Measurements from ENCODE around the gene ZNF367.
A peak's percentile ranks its signal among the peaks of the same experiment; 100 is the strongest.

The ZNF367 gene

DNA sequence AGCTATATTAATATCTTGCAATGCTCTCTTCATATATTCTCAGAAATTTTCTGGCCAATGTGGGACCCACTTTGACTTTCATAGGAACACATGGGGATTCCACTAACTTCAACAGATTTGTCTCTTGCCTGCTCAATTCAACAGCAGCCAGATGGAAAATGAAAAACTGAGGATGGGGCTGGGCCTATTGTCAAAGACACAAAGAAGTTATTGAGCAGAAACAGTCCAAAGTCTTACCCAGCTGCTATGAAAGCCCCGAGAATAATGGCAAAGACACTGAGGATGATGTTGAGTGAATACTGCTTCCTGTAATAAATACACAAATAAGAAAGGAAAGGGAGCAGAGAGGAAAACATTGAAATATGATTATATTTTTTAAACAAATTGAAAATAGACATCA is 67.3 kb downstream of the ZNF367 start:
- Histone ChIP-seq H3K4me3 (ENCODE audit: severe bottlenecking) (no peak overlapping the region), H3K27me3 (ENCODE audit: insufficient read depth, poor library complexity, severe bottlenecking) (no peaks in the 10 kb centered on the region), H3K9me3 (ENCODE audit: severe bottlenecking) (peaks cover 4% of the 10 kb centered on the region), H3K36me3 (ENCODE audit: low read depth) (no peaks in the 10 kb centered on the region; the same call in 1 of the 2 replicates), H3K4me1 (ENCODE audit: insufficient read depth, poor library complexity, severe bottlenecking) (no peaks in the 10 kb centered on the region), H3K27ac (ENCODE audit: poor library complexity, severe bottlenecking) (no peak overlapping the region)
- DNase-seq (ENCODE audit: low spot score): no peak
- ATAC-seq (ENCODE audit: low read depth): no peak
- TF ChIP-seq, protein P1, sequence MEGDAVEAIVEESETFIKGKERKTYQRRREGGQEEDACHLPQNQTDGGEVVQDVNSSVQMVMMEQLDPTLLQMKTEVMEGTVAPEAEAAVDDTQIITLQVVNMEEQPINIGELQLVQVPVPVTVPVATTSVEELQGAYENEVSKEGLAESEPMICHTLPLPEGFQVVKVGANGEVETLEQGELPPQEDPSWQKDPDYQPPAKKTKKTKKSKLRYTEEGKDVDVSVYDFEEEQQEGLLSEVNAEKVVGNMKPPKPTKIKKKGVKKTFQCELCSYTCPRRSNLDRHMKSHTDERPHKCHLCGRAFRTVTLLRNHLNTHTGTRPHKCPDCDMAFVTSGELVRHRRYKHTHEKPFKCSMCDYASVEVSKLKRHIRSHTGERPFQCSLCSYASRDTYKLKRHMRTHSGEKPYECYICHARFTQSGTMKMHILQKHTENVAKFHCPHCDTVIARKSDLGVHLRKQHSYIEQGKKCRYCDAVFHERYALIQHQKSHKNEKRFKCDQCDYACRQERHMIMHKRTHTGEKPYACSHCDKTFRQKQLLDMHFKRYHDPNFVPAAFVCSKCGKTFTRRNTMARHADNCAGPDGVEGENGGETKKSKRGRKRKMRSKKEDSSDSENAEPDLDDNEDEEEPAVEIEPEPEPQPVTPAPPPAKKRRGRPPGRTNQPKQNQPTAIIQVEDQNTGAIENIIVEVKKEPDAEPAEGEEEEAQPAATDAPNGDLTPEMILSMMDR (IDR thresholded peaks at IDR 0.05; ENCODE audit: poor library complexity, severe bottlenecking): no peak

DNA sequence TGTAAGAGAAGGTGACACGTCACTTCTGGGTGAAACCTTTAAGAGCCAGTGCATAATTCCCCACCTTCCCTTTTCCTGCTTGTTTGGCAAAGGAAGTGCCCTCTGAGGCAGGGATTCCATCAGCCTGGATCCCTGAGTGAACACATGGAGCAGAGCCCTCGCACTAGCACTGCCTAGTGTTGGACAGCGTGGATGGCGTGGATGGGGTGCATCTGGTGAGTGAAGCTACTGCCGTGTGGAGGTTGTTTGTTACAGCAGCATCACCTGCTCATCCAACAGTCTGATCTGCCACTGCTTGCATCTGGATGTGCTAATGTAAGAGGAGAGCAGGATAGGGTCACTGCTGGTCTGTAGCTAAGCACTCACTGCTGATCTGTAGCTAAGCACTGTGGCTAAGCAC is 69.9 kb downstream of the ZNF367 start:
- Histone ChIP-seq H3K4me3 (ENCODE audit: severe bottlenecking) (no peak overlapping the region), H3K27me3 (ENCODE audit: insufficient read depth, poor library complexity, severe bottlenecking) (no peaks in the 10 kb centered on the region), H3K9me3 (ENCODE audit: severe bottlenecking) (peaks cover 4% of the 10 kb centered on the region), H3K36me3 (ENCODE audit: low read depth) (peaks cover 4% of the 10 kb centered on the region), H3K27ac (ENCODE audit: poor library complexity, severe bottlenecking) (no peak overlapping the region), H3K4me1 (ENCODE audit: insufficient read depth, poor library complexity, severe bottlenecking) (peaks cover 9% of the 10 kb centered on the region)
- no peak for DNase-seq (ENCODE audit: low spot score)
- no peak for ATAC-seq (ENCODE audit: low read depth)
- TF ChIP-seq, protein P1 (IDR thresholded peaks at IDR 0.05; ENCODE audit: poor library complexity, severe bottlenecking): no peak

DNA sequence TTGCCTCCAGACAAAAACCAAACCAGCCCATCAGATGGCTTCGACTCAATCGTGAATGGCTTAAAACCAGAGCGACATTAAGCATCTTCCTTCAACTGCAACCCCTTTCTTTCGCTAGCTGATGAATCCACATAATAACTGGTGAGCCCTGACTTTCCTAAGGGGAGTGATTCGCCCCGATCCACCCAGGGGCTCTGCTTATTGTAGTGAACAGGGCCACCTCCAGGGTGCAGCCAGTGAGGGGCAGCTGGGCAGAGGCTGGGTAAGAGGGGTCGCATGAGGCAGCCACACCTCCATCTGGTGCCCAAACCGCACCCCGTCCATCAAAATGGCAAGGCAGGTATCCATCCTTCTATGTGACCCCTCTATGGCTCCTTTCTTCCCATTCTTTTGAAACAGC is 72.6 kb downstream of the ZNF367 start:
- Histone ChIP-seq H3K9me3 (ENCODE audit: severe bottlenecking) (no peaks in the 10 kb centered on the region), H3K4me1 (ENCODE audit: insufficient read depth, poor library complexity, severe bottlenecking) (peaks cover 9% of the 10 kb centered on the region), H3K36me3 (ENCODE audit: low read depth) (peaks cover 4% of the 10 kb centered on the region; the same call in 1 of the 2 replicates), H3K27me3 (ENCODE audit: insufficient read depth, poor library complexity, severe bottlenecking) (no peaks in the 10 kb centered on the region), H3K4me3 (ENCODE audit: severe bottlenecking) (no peak overlapping the region), H3K27ac (ENCODE audit: poor library complexity, severe bottlenecking) (peak overlapping the region; percentile 32)
- ATAC-seq (ENCODE audit: low read depth) (no peak), DNase-seq (ENCODE audit: low spot score) (no peak)
- TF ChIP-seq, protein P1 (IDR thresholded peaks at IDR 0.05; ENCODE audit: poor library complexity, severe bottlenecking): no peak

DNA sequence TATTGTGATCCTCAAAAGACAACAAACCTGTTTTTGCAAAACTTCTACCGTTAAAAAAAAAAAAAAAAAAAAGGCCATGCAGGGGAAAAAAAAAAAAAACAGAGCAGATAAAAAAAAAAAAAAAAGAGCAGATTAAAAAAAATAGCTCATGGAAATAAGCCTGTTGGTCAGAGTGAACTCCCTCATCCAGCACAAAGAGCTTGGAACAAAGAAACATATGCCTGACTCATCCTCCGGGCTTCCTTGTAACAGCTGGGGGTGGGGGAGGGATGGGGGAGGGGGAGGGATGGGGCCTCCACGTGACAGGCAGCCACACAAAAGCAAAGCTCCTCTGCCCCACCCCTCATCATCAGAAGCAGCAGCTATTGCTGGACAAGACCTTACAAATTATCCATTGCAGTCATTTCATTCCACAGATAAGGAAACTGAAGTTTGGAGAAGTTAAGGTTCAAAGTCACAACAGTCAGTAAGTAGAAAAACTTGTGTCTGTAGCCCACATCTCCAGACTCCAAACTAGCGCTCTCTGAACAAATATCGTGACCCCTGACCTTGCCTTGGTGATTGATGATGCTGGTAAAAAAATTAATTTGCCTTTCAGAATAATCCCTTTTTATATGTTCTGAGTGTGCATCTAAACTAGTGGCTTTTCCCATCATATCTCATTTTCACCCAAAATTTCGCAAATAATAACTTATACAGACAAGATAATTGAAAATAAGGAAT is 73.6 kb downstream of the ZNF367 start:
- DNase-seq (ENCODE audit: low spot score) (no peak), ATAC-seq (ENCODE audit: low read depth) (peak; percentile 61)
- TF ChIP-seq, protein P1 (IDR thresholded peaks at IDR 0.05; ENCODE audit: poor library complexity, severe bottlenecking): no peak
- Histone ChIP-seq H3K27ac (ENCODE audit: poor library complexity, severe bottlenecking) (peak overlapping the region; percentile 32), H3K9me3 (ENCODE audit: severe bottlenecking) (no peaks in the 10 kb centered on the region), H3K4me3 (ENCODE audit: severe bottlenecking) (no peak overlapping the region), H3K27me3 (ENCODE audit: insufficient read depth, poor library complexity, severe bottlenecking) (no peaks in the 10 kb centered on the region), H3K4me1 (ENCODE audit: insufficient read depth, poor library complexity, severe bottlenecking) (peaks cover 15% of the 10 kb centered on the region), H3K36me3 (ENCODE audit: low read depth) (peaks cover 4% of the 10 kb centered on the region; the same call in 1 of the 2 replicates)

Data from RWPE2 (cell line).